ENCODE results near the gene FAM174B. TPM values are rescaled to one million over a fixed set of nuclear protein-coding genes. Genes with fewer than 3 reads are reported as not detected.

The FAM174B gene
- polyA plus RNA-seq, 1 donor, result 15.5 TPM

- no peaks in the 10 kb centered on the region for H3K27me3 ChIP-seq (ENCODE audit: control insufficient read depth, insufficient read depth, low read length)
- no peak overlapping the region for H3K27ac ChIP-seq (ENCODE audit: low read length)
- peaks cover 5% of the 10 kb centered on the region for H3K4me1 ChIP-seq (ENCODE audit: control insufficient read depth, insufficient read depth, low read length)
- H3K36me3 ChIP-seq (ENCODE audit: control insufficient read depth, insufficient read depth, low read length), result no peaks in the 10 kb centered on the region
- H3K4me3 ChIP-seq (ENCODE audit: low read length), result no peak overlapping the region
- DNase-seq, result no peak
- no peaks in the 10 kb centered on the region for H3K9me3 ChIP-seq (ENCODE audit: control insufficient read depth, low read depth, low read length)
- WGBS (ENCODE audit: insufficient coverage, low lambda C conversion rate), result no CpG with 5 or more reads among the region's 2 CpGs
Measured at GRCh38 chr15:92645731-92646130, 9.8 kb downstream of the FAM174B start.

DNA sequence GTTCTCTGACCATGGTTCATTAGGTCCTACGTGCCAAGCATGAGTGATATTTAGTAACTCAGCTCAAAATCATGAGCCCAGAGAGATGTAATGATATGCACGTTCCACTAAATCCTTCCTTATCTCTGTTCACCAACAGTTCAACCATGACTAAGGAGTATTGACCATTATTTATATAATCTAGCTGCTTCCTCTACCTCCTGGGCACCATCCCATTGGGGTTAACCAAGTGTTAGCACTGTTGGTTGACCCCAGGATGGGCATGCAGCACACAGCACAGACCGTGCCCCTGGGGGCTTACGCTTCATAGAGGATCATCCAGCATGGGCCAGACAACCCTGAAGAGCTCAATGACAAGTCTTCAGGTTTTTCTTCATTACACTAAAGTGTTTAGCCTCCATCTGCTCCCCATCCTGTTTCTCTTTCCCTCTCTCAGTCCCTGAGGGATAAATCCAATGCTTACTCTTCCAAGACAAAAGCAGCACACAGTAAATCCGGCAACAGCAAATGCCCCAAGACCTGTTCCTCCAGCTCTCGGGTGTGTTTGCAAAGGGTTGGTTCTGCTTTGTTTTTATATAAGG, 10.4 kb downstream of the FAM174B start:
- no peak overlapping the region for H3K27ac ChIP-seq (ENCODE audit: low read length)
- DNase-seq, result no peak
- no CpG with 5 or more reads among the region's 6 CpGs for WGBS (ENCODE audit: insufficient coverage, low lambda C conversion rate)

GRCh38 chr15:92643849-92644815, 11.4 kb downstream of the FAM174B start:
- H3K36me3 ChIP-seq (ENCODE audit: control insufficient read depth, insufficient read depth, low read length), result no peaks in the 10 kb centered on the region
- H3K27me3 ChIP-seq (ENCODE audit: control insufficient read depth, insufficient read depth, low read length), result no peaks in the 10 kb centered on the region
- WGBS (ENCODE audit: insufficient coverage, low lambda C conversion rate), result 100% methylated on average over 1 of the region's 13 CpGs
- DNase-seq, result no peak
- no peak overlapping the region for H3K27ac ChIP-seq (ENCODE audit: low read length)
- H3K9me3 ChIP-seq (ENCODE audit: control insufficient read depth, low read depth, low read length), result no peaks in the 10 kb centered on the region
- peaks cover 5% of the 10 kb centered on the region for H3K4me1 ChIP-seq (ENCODE audit: control insufficient read depth, insufficient read depth, low read length)
- no peak overlapping the region for H3K4me3 ChIP-seq (ENCODE audit: low read length)

More for the DNA sequence above, 10.4 kb downstream of the FAM174B start:
- Histone ChIP-seq H3K36me3 (ENCODE audit: control insufficient read depth, insufficient read depth, low read length) (no peaks in the 10 kb centered on the region), H3K4me1 (ENCODE audit: control insufficient read depth, insufficient read depth, low read length) (peaks cover 5% of the 10 kb centered on the region), H3K9me3 (ENCODE audit: control insufficient read depth, low read depth, low read length) (no peaks in the 10 kb centered on the region), H3K4me3 (ENCODE audit: low read length) (no peak overlapping the region), H3K27me3 (ENCODE audit: control insufficient read depth, insufficient read depth, low read length) (no peaks in the 10 kb centered on the region)

DNA sequence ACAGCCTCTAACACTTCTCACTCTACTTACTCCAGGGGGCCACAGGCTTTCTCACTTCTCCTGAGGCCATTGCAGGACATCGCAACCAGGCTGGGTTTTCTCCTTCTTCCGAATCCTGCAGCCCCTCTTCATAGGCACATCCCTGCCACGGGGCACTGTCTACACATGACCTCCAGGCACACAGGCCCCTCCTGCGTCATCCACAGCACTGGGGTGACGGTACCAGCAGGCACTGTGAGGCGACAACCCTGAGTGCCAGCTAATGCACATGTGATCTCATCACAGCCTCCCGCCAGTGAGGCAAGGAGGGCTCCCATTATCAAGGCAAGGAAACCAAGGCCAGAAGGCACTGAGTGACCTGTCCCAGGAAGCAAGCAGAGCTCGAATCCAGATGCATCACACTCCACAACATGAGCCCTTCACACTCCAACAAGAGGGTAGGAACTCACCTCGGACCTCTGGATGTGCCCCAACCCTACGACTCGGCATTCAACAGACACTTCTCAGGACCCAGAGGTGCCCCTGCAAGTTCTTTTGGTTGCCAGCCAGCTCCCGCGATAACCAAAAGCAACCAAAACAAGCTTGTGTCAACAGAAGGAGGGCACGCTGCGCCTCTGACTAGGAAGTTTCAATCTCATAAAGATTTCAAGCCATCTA, 16.7 kb downstream of the FAM174B start:
- Histone ChIP-seq H3K27ac (ENCODE audit: low read length) (peak overlapping the region; percentile 23), H3K9me3 (ENCODE audit: control insufficient read depth, low read depth, low read length) (no peaks in the 10 kb centered on the region), H3K4me3 (ENCODE audit: low read length) (no peak overlapping the region), H3K36me3 (ENCODE audit: control insufficient read depth, insufficient read depth, low read length) (no peaks in the 10 kb centered on the region), H3K4me1 (ENCODE audit: control insufficient read depth, insufficient read depth, low read length) (peaks cover 20% of the 10 kb centered on the region), H3K27me3 (ENCODE audit: control insufficient read depth, insufficient read depth, low read length) (no peaks in the 10 kb centered on the region)
- no peak for DNase-seq
- WGBS (ENCODE audit: insufficient coverage, low lambda C conversion rate), result no CpG with 5 or more reads among the region's 15 CpGs

DNA sequence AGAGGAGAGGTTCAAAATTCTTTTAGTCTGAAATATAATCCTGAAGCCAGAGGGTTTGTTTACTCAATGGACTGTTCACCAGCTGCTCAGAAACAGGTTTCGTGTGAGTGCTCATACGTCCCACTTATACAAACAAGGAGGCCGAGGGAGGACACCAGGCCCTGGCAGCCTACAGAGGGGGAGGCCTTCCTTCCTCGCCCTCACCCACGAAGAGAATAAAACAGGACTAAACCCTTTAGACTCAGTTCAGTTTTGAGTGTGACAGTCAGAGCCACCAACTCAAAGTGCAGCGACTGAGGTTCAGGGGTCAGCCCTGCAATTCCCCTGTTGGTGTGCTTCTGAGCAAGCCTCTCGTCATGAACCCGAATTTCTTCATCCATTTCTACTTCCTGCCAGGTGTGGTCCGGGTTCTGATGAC, 17.3 kb downstream of the FAM174B start:
- no peak overlapping the region for H3K4me3 ChIP-seq (ENCODE audit: low read length)
- H3K9me3 ChIP-seq (ENCODE audit: control insufficient read depth, low read depth, low read length), result no peaks in the 10 kb centered on the region
- H3K27ac ChIP-seq (ENCODE audit: low read length), result peak overlapping the region; percentile 23
- peaks cover 20% of the 10 kb centered on the region for H3K4me1 ChIP-seq (ENCODE audit: control insufficient read depth, insufficient read depth, low read length)
- no peaks in the 10 kb centered on the region for H3K36me3 ChIP-seq (ENCODE audit: control insufficient read depth, insufficient read depth, low read length)
- peak in 1 of 2 donors; percentile 61 for DNase-seq
- no peaks in the 10 kb centered on the region for H3K27me3 ChIP-seq (ENCODE audit: control insufficient read depth, insufficient read depth, low read length)
- no CpG with 5 or more reads among the region's 9 CpGs for WGBS (ENCODE audit: insufficient coverage, low lambda C conversion rate)

GRCh38 chr15:92637626-92638025, 17.9 kb downstream of the FAM174B start:
- Histone ChIP-seq H3K4me1 (ENCODE audit: control insufficient read depth, insufficient read depth, low read length) (peaks cover 20% of the 10 kb centered on the region), H3K27me3 (ENCODE audit: control insufficient read depth, insufficient read depth, low read length) (no peaks in the 10 kb centered on the region), H3K27ac (ENCODE audit: low read length) (peak overlapping the region; percentile 23), H3K4me3 (ENCODE audit: low read length) (no peak overlapping the region), H3K9me3 (ENCODE audit: control insufficient read depth, low read depth, low read length) (no peaks in the 10 kb centered on the region), H3K36me3 (ENCODE audit: control insufficient read depth, insufficient read depth, low read length) (no peaks in the 10 kb centered on the region)
- DNase-seq, result no peak
- no CpG with 5 or more reads among the region's 7 CpGs for WGBS (ENCODE audit: insufficient coverage, low lambda C conversion rate)

GRCh38 chr15:92636908-92637481, 18.6 kb downstream of the FAM174B start:
- WGBS (ENCODE audit: insufficient coverage, low lambda C conversion rate), result no CpG with 5 or more reads among the region's 6 CpGs
- Histone ChIP-seq H3K36me3 (ENCODE audit: control insufficient read depth, insufficient read depth, low read length) (no peaks in the 10 kb centered on the region), H3K27ac (ENCODE audit: low read length) (peak overlapping the region; percentile 23), H3K27me3 (ENCODE audit: control insufficient read depth, insufficient read depth, low read length) (no peaks in the 10 kb centered on the region), H3K4me3 (ENCODE audit: low read length) (no peak overlapping the region), H3K9me3 (ENCODE audit: control insufficient read depth, low read depth, low read length) (no peaks in the 10 kb centered on the region), H3K4me1 (ENCODE audit: control insufficient read depth, insufficient read depth, low read length) (peaks cover 20% of the 10 kb centered on the region)
- no peak for DNase-seq

DNA sequence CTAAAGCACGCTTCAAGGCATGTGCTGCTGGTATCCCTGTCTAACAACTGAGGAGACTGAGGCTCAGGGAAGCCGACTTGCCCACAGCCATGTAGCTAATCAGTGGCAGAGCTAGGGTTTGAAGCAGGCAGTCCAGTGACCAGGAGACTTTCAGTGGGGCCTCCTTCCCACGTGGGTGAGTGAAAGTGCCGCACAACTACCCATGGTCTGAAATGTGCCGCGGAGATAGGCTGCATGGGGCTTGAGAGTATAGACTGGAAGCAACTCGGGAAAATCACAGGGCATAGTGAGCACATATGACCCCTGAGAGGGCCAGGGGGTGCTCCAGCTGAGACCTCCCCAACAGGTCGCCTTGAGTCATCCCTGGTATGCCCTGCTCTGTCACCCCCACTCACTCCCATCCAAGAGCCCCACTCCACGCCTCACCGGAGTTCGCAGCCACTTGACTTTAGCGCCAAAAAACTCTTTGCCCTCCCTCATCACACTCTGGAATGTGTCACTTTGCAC, 19.1 kb downstream of the FAM174B start:
- Histone ChIP-seq H3K27ac (ENCODE audit: low read length) (no peak overlapping the region), H3K9me3 (ENCODE audit: control insufficient read depth, low read depth, low read length) (no peaks in the 10 kb centered on the region), H3K4me3 (ENCODE audit: low read length) (no peak overlapping the region), H3K27me3 (ENCODE audit: control insufficient read depth, insufficient read depth, low read length) (no peaks in the 10 kb centered on the region), H3K36me3 (ENCODE audit: control insufficient read depth, insufficient read depth, low read length) (no peaks in the 10 kb centered on the region), H3K4me1 (ENCODE audit: control insufficient read depth, insufficient read depth, low read length) (peaks cover 20% of the 10 kb centered on the region)
- no peak for DNase-seq
- no CpG with 5 or more reads among the region's 12 CpGs for WGBS (ENCODE audit: insufficient coverage, low lambda C conversion rate)

DNA sequence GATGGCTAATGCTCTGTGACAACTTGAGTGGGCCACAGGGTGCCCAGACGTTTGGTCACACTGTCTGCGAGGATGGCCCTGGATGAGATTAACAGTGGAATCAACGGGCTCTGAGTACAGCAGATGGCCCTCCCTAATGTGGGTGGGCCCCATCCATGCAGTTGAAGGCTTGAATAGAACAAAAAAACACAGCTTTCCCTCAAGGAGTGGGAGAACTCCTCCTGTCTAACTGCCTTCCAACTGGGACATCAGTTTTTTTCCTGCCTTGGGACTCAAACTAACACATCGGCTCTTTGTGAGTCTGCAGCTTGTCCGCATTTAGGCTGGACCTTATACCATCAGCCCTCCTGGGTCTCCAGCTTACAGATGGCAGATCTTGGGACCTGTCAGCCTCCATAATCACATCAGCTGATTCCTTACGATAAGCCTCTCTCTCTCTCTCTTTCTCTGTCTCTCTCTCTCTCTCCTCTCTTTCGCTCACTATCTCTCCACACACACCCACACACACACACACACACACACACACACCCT, 20.8 kb downstream of the FAM174B start:
- Histone ChIP-seq H3K36me3 (ENCODE audit: control insufficient read depth, insufficient read depth, low read length) (peaks cover 3% of the 10 kb centered on the region), H3K27ac (ENCODE audit: low read length) (no peak overlapping the region), H3K27me3 (ENCODE audit: control insufficient read depth, insufficient read depth, low read length) (no peaks in the 10 kb centered on the region), H3K4me3 (ENCODE audit: low read length) (no peak overlapping the region), H3K9me3 (ENCODE audit: control insufficient read depth, low read depth, low read length) (no peaks in the 10 kb centered on the region), H3K4me1 (ENCODE audit: control insufficient read depth, insufficient read depth, low read length) (peaks cover 20% of the 10 kb centered on the region)
- no CpG with 5 or more reads among the region's 7 CpGs for WGBS (ENCODE audit: insufficient coverage, low lambda C conversion rate)
- DNase-seq, result no peak

DNA sequence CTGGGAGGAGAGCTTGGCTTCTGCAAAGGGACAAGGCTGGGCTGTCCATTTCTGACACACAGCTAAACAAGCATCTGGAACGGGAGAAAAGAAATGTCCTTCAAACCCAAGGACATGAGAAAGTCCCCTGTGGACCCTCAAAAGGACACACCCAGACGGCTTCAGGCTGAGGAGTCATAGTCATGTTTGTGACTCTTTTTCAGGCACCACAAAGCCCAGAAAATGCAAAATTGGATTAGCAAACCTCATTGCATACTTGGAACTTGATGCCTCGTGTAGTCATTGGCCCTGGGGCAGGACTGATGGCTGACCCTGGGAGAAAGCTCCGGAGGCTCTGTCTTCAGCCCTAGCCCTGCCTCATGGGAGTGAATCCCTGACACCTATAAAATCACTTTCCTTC, 21.5 kb downstream of the FAM174B start:
- Histone ChIP-seq H3K9me3 (ENCODE audit: control insufficient read depth, low read depth, low read length) (no peaks in the 10 kb centered on the region), H3K27ac (ENCODE audit: low read length) (no peak overlapping the region), H3K4me1 (ENCODE audit: control insufficient read depth, insufficient read depth, low read length) (peaks cover 20% of the 10 kb centered on the region), H3K36me3 (ENCODE audit: control insufficient read depth, insufficient read depth, low read length) (peaks cover 9% of the 10 kb centered on the region), H3K4me3 (ENCODE audit: low read length) (no peak overlapping the region), H3K27me3 (ENCODE audit: control insufficient read depth, insufficient read depth, low read length) (no peaks in the 10 kb centered on the region)
- DNase-seq, result no peak
- no CpG with 5 or more reads among the region's 4 CpGs for WGBS (ENCODE audit: insufficient coverage, low lambda C conversion rate)

Data from large intestine (tissue), 3 donors.